NB4 (cell line): ENCODE results near the gene EXOC3L2.

Experiments used
- DNase-seq: peaks from one replicate; pipeline ENCODE4 v3.0.0; 2010; ENCODE audit warnings: low read depth
- H3K4me3 ChIP-seq: one replicate; pipeline ENCODE4 v1.5.1; 2011; ENCODE audit warnings: mild to moderate bottlenecking, low read depth, low read length, moderate library complexity
- CTCF ChIP-seq: IDR thresholded peaks from one replicate; pipeline ENCODE4 v1.5.1; 2012; ENCODE audit warnings: low read depth, low read length
- MAX ChIP-seq: IDR thresholded peaks from 2 replicates; pipeline ENCODE4 v1.6.1; 2011; ENCODE audit warnings: low read depth, low read length
- MYC ChIP-seq: IDR thresholded peaks from 2 replicates; pipeline ENCODE4 v1.6.1; 2011; ENCODE audit warnings: low read depth, low read length
- POLR2A ChIP-seq: IDR thresholded peaks from 2 replicates; pipeline ENCODE4 v1.6.1; 2011; ENCODE audit warnings: mild to moderate bottlenecking; ENCODE audit not compliant: insufficient read length; ENCODE audit errors: extremely low read depth

EXOC3L2 gene

GRCh38 chr19:45283443-45284033, 38.3 kb upstream of the EXOC3L2 start:
- peak; percentile 31 for DNase-seq
- H3K4me3 ChIP-seq = no peak overlapping the region
- TF ChIP-seq CTCF (no peak), MAX (no peak), POLR2A (no peak), MYC (no peak)

GRCh38 chr19:45280471-45280961, 35.3 kb upstream of the EXOC3L2 start:
- TF ChIP-seq POLR2A = no peak
- no peak for TF ChIP-seq CTCF
- no peak for TF ChIP-seq MAX
- TF ChIP-seq MYC = no peak
- no peak overlapping the region for H3K4me3 ChIP-seq
- DNase-seq = no peak

- no peak for DNase-seq
- TF ChIP-seq POLR2A (no peak), MYC (no peak), MAX (no peak), CTCF (no peak)
- H3K4me3 ChIP-seq = no peak overlapping the region
Measured at GRCh38 chr19:45279587-45280192, 34.5 kb upstream of the EXOC3L2 start.

- TF ChIP-seq MYC (no peak), POLR2A (no peak), MAX (no peak), CTCF (no peak)
- no peak overlapping the region for H3K4me3 ChIP-seq
- DNase-seq = no peak
Measured at GRCh38 chr19:45278087-45278486, 32.9 kb upstream of the EXOC3L2 start.

GRCh38 chr19:45276284-45276687, 31.1 kb upstream of the EXOC3L2 start:
- DNase-seq = no peak
- TF ChIP-seq POLR2A (no peak), MAX (no peak), MYC (no peak), CTCF (no peak)
- H3K4me3 ChIP-seq = no peak overlapping the region
